ENCODE measurements around the gene RANGRF.
A peak's percentile ranks its signal among the peaks of the same experiment; 100 is the strongest.

RANGRF gene

DNA sequence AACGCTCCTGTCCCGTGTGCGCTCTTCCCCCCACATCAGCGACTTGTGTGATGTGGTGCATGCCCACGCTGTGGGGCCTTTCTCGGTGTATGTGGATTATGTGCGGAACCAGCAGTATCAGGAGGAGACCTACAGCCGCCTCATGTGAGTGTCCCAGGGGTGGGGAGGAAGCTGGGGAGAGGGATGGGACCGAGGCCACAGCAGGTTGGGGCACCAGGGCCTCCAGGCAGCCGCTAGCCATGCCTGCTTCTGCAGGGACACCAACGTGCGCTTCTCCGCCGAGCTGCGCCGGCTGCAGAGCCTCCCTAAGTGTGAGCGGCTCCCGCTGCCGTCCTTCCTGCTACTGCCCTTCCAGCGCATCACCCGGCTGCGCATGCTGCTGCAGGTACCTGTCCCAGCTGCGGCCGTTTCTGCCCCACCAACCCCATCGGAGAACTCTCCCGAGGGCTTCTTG, 27.3 kb downstream of the RANGRF start:
- DNase-seq: no peak

GRCh38 chr17:8318010-8318935, 29.8 kb downstream of the RANGRF start:
- no peak for DNase-seq

- no peak for DNase-seq
These were observed 31.8 kb downstream of the RANGRF start for GRCh38 chr17:8320262-8320661.

DNA sequence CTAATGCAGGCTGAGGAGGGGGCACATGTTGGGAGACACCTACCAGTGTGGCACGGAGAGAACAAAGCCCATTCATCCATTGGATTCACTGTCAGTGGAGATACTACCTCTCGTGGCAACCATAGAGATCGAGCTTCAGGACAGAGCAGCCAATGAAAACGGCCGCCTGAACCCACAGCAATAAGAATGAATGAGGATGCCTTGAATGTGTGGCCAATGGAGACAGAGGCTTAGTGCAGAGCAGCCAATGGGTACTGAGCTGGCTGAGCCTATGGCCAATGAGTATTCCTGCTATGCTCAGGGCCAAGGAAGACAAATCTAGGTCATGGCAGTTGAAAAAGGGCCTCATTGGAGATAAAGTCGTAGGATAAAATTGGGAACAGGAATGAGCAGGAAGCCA, 32.5 kb downstream of the RANGRF start:
- DNase-seq: no peak

GRCh38 chr17:8322061-8322460, 33.6 kb downstream of the RANGRF start:
- no peak for DNase-seq

- DNase-seq: no peak
These were observed 35.7 kb downstream of the RANGRF start for GRCh38 chr17:8324132-8324531.

DNA sequence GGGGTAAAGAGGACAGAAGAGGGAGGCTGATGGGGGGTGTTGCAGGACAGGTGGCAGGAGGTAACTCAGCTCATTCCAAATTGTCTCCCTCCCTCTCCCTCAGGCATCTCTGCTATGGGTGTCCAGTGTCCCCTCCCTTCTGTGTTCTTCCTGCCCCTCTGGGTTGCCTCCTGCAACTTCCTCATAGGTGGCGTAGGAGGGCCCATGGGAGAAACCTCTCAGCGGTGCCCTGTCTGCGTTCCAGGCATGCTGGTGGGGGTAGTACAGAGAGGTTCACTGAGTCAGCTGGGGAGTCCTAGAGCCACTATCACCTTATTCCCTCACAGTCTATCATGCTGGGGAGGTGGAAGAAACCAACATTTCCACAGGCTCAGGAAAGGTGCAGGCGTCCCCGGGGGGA, 36.5 kb downstream of the RANGRF start:
- no peak for DNase-seq

DNA sequence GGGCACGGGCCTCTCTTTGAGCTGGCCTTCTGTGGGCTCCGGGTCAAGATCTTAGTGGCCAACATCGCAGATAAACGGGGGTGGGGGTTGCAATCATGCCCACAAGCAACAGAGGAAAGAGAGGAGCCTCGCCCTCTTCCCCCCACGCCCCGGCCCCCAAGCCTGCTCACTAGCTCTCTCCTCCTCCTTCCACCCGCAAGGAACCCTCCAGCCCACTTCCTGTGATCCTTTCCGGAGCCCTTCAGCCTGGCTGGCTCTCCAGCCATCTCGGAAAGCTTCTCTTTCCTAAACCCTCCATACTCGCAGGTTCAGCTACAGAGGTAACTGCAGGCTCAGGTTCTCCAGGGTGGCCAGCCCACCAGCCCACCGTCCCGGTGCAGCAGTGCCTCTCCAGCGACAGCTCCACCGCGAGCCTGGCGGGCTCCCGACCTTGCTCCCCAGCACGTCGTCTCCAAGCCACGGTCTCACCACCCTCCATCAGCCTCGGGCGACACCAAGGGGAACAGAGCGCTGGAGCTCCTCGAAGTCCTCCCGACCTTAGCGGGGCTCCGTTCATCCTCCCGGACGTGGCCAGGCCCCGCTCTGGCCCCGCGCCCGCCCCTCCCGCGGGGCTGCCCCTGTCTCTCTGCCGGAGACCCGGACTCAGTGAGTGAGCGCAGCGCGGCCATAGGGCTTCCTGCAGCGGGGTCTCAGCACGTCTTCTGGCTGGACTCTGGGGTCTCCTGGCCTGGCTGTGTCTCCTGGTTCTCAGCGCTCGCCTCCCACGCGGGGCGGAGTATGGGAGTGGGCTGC, 38.2 kb downstream of the RANGRF start:
- DNase-seq: peak; percentile 7 to 23

DNA sequence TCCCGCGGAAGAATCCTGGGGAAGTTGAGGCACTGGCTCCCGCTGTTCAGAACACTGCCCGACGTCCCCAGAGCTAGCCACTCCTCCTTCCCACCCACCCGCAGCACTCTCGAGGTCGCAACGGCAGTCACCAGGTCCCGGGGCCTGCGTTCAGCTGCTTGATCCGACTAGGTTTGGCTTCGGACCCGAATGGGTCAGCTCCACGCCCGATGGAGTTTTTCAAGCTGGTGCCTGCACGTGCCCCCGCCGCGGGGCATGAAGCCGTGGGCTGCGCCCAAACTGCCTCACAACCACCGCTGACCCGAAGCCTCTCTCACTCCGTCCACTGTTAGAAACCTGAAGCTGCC, 38.8 kb downstream of the RANGRF start:
- no peak for DNase-seq

- no peak for DNase-seq
These were observed 43.7 kb downstream of the RANGRF start for GRCh38 chr17:8332128-8332527.

GRCh38 chr17:8332688-8333087, 44.2 kb downstream of the RANGRF start:
- no peak for DNase-seq

- no peak for DNase-seq
These were observed 44.8 kb downstream of the RANGRF start for GRCh38 chr17:8333281-8333680.

DNA sequence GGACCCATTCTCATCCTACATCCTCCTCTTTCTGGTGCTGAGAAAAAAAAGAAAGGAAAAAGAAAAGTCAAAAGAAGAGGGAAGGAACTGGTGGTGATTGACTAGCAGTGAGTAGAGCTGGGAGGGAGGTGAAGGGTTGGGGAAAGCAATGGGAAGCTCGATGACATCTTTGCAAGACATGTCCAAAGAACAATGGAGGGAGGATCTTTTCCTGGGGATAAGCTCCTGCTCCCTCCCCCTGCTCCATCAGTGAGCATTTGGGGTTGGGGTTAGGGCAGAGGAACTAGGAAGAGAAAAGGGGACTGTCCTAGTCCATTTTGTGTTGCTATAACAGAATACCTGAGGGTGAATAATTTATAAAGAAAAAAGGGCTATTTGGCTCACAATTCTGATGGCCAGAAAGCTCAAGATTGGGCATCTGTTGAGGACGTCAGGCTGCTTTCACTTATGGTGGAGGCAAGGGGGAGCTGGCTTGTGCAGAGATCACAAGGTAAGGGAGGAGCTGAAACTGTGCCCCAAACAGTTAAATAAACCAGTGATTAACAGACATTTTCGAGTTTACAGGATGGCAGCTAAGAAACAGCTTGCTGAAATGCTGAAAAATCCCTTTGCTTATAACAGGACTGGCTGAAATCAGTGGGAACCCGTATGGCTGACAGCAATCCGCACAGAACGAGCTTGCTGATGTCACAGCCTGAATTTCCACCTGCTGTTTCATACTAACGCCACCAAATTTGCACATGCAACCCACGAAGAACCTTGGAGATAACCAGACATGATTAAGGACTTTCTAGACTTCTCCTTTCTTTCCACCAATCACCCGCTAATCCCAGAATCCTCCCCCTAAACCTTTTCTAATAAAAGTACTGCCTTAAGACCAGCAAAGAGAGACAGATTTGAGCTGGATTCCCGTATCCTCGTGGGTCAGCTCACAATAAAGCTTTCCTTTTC, 49.6 kb downstream of the RANGRF start:
- no peak for DNase-seq

DNA sequence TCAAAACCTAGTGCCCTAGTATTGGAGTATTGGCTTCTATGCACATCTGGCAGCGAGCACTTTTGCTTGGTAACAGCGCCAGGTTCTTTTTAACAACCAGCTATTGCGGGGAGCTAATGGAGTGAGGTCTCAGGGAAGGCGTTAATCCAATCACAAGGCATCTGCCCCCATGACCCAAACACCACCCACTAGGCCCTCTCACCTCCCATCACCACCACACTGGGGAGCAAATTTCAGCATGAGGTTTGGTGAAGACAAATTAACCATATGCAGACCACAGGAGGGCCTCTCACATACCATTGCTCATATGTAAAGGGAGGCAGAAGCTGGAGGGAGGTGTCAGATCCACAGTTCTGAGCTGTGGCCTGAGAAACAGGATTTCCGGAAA, 50.3 kb downstream of the RANGRF start:
- no peak for DNase-seq

DNA sequence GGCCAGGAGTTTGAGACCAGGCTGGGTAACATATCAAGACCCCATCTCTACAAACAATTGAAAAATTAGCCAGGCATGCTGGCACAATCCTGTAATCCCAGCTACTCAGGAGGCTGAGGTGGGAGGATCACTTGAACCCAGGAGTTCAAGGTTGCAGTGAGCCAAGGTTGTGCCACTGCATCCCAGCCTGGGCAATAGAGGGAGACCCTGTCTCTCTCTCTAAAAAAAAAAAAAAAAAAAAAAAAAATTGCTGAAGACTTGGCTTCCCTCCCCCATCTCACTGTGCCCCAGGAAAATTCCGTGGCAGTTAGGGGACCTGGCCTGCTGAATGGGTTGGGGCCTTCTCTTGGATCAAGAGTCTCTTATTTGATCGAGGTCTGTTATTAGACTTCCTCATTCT, 51.1 kb downstream of the RANGRF start, which contains the start of gene ODF4:
TSS of gene ODF4 (plus strand) at position 301 of the 400 bp plus-strand sequence. CDS start 212 bp downstream, outside the sequence.
- DNase-seq: no peak
